ENCODE results near the gene NUDT4. TPM values are rescaled to one million over a fixed set of nuclear protein-coding genes. Genes with fewer than 3 reads are reported as not detected.

NUDT4 gene
- total RNA-seq: 10 to 100 TPM; 83.6 to 86.9 TPM
- 37.1 TPM for polyA plus RNA-seq

GRCh38 chr12:93377252-93378195 lies at the start of gene NUDT4:
TSS of gene NUDT4 (plus strand) at chr12:93377925. CDS start at chr12:93378323, 398 bp downstream.
- H3K27ac Mint-ChIP-seq: peak within 1 kb of the TSS; percentile 90 to 99 (median 99)

DNA sequence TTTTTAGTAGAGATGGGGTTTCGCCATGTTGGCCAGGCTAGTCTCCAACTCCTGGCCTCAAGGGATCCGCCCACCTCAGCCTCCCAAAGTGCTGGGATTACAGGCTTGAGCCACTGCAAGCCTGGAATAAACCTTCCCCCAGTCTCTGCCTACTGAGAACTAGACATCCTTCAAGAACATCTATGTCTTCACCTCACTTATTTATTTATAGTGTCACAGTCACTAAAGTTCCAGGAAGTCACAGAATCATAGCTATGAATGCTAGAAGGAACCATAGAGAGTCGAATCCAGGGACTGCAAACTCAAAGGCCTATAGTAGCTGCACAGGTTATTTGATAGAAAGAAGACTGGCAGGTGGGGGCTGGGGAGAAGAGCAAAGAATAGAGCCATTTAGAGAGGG lies 44.7 kb upstream of the NUDT4 start:
- no peaks in the 10 kb centered on the region for H3K36me3 Mint-ChIP-seq
- ChIA-PET POLR2A (no interaction called here), CTCF (no interaction called here)
- no peak for DNase-seq
- Histone ChIP-seq H3K4me3 (ENCODE audit: low read length) (no peak overlapping the region), H3K27me3 (ENCODE audit: insufficient read depth, low read length, poor library complexity, severe bottlenecking) (no peaks in the 10 kb centered on the region), H3K4me1 (ENCODE audit: insufficient read depth, low read length) (no peaks in the 10 kb centered on the region), H3K36me3 (ENCODE audit: insufficient read depth, low read length) (no peaks in the 10 kb centered on the region), H3K27ac (ENCODE audit: low read depth, low read length) (no peak overlapping the region), H3K9me3 (ENCODE audit: low read length) (no peaks in the 10 kb centered on the region)
- H3K27ac Mint-ChIP-seq: no peak overlapping the region
- no peak overlapping the region for H3K4me3 Mint-ChIP-seq
- H3K27me3 Mint-ChIP-seq: peaks cover 3 to 9% of the 10 kb centered on the region in 2 donors
- no peaks in the 10 kb centered on the region for H3K4me1 Mint-ChIP-seq
- no peaks in the 10 kb centered on the region for H3K9me3 Mint-ChIP-seq

More at GRCh38 chr12:93377252-93378195, at the start of gene NUDT4:
- H3K4me3 Mint-ChIP-seq: peak within 1 kb of the TSS; percentile 96 to 100 (median 99)
- peaks cover 31 to 44% (median 41%) of the 10 kb centered on the region in 3 donors for H3K4me1 Mint-ChIP-seq
- ChIA-PET CTCF (no interaction called here), POLR2A (interaction anchor here (0.6 to 1.2 kb wide), 4 partner anchors 13 to 1059 kb away, joined by 3 to 5 read pairs (median 4); no protein-coding TSS in a partner anchor)
- Histone ChIP-seq H3K36me3 (ENCODE audit: insufficient read depth, low read length) (no peaks in the 10 kb centered on the region), H3K27me3 (ENCODE audit: insufficient read depth, low read length, poor library complexity, severe bottlenecking) (no peaks in the 10 kb centered on the region), H3K27ac (ENCODE audit: low read depth, low read length) (peak within 1 kb of the TSS; percentile 93), H3K4me3 (ENCODE audit: low read length) (peak within 1 kb of the TSS; percentile 78), H3K9me3 (ENCODE audit: low read length) (no peaks in the 10 kb centered on the region), H3K4me1 (ENCODE audit: insufficient read depth, low read length) (peaks cover 31% of the 10 kb centered on the region)
- no peaks in the 10 kb centered on the region for H3K9me3 Mint-ChIP-seq
- H3K36me3 Mint-ChIP-seq: peaks cover 0 to 9% (median 3%) of the 10 kb centered on the region in 3 donors
- peak; percentile 94 to 99 (median 97) for DNase-seq
- peaks cover 0 to 4% of the 10 kb centered on the region in 2 donors for H3K27me3 Mint-ChIP-seq

- DNase-seq: no peak
- Mint-ChIP-seq H3K4me3 (no peak overlapping the region), H3K27ac (no peak overlapping the region), H3K9me3 (no peaks in the 10 kb centered on the region), H3K27me3 (peaks cover 3 to 11% of the 10 kb centered on the region in 2 donors), H3K4me1 (no peaks in the 10 kb centered on the region), H3K36me3 (no peaks in the 10 kb centered on the region)
- H3K27me3 ChIP-seq (ENCODE audit: insufficient read depth, low read length, poor library complexity, severe bottlenecking): no peaks in the 10 kb centered on the region
- H3K4me3 ChIP-seq (ENCODE audit: low read length): no peak overlapping the region
- ChIA-PET CTCF (no interaction called here), POLR2A (no interaction called here)
- H3K4me1 ChIP-seq (ENCODE audit: insufficient read depth, low read length): no peaks in the 10 kb centered on the region
- H3K36me3 ChIP-seq (ENCODE audit: insufficient read depth, low read length): no peaks in the 10 kb centered on the region
- no peaks in the 10 kb centered on the region for H3K9me3 ChIP-seq (ENCODE audit: low read length)
- no peak overlapping the region for H3K27ac ChIP-seq (ENCODE audit: low read depth, low read length)
Measured at GRCh38 chr12:93333828-93334227, 43.9 kb upstream of the NUDT4 start.

- no peak overlapping the region for H3K27ac ChIP-seq (ENCODE audit: low read depth, low read length)
- no peaks in the 10 kb centered on the region for H3K4me1 Mint-ChIP-seq
- no peaks in the 10 kb centered on the region for H3K4me1 ChIP-seq (ENCODE audit: insufficient read depth, low read length)
- peaks cover 3 to 11% of the 10 kb centered on the region in 2 donors for H3K27me3 Mint-ChIP-seq
- H3K36me3 ChIP-seq (ENCODE audit: insufficient read depth, low read length): no peaks in the 10 kb centered on the region
- no peaks in the 10 kb centered on the region for H3K36me3 Mint-ChIP-seq
- ChIA-PET CTCF (no interaction called here), POLR2A (no interaction called here)
- DNase-seq: no peak
- no peaks in the 10 kb centered on the region for H3K9me3 Mint-ChIP-seq
- no peak overlapping the region for H3K4me3 Mint-ChIP-seq
- H3K4me3 ChIP-seq (ENCODE audit: low read length): no peak overlapping the region
- H3K9me3 ChIP-seq (ENCODE audit: low read length): no peaks in the 10 kb centered on the region
- no peaks in the 10 kb centered on the region for H3K27me3 ChIP-seq (ENCODE audit: insufficient read depth, low read length, poor library complexity, severe bottlenecking)
- H3K27ac Mint-ChIP-seq: peak overlapping the region in 1 of 8 donors; percentile 19
Measured at GRCh38 chr12:93335603-93336162, 42.0 kb upstream of the NUDT4 start.

- H3K27me3 ChIP-seq (ENCODE audit: insufficient read depth, low read length, poor library complexity, severe bottlenecking): no peaks in the 10 kb centered on the region
- Mint-ChIP-seq H3K9me3 (no peaks in the 10 kb centered on the region), H3K27me3 (peaks cover 0 to 11% of the 10 kb centered on the region in 2 donors), H3K27ac (no peak overlapping the region), H3K4me3 (no peak overlapping the region), H3K36me3 (no peaks in the 10 kb centered on the region), H3K4me1 (no peaks in the 10 kb centered on the region)
- ChIA-PET POLR2A (no interaction called here), CTCF (no interaction called here)
- H3K36me3 ChIP-seq (ENCODE audit: insufficient read depth, low read length): no peaks in the 10 kb centered on the region
- DNase-seq: no peak
- no peaks in the 10 kb centered on the region for H3K4me1 ChIP-seq (ENCODE audit: insufficient read depth, low read length)
- H3K27ac ChIP-seq (ENCODE audit: low read depth, low read length): no peak overlapping the region
- no peak overlapping the region for H3K4me3 ChIP-seq (ENCODE audit: low read length)
- no peaks in the 10 kb centered on the region for H3K9me3 ChIP-seq (ENCODE audit: low read length)
Measured at GRCh38 chr12:93336291-93336741, 41.4 kb upstream of the NUDT4 start.

GRCh38 chr12:93338598-93338997 lies 39.1 kb upstream of the NUDT4 start:
- Mint-ChIP-seq H3K27me3 (peaks cover 2 to 11% of the 10 kb centered on the region in 2 donors), H3K27ac (no peak overlapping the region), H3K9me3 (no peaks in the 10 kb centered on the region), H3K4me1 (no peaks in the 10 kb centered on the region), H3K36me3 (no peaks in the 10 kb centered on the region), H3K4me3 (no peak overlapping the region)
- H3K4me3 ChIP-seq (ENCODE audit: low read length): no peak overlapping the region
- DNase-seq: no peak
- ChIA-PET POLR2A (no interaction called here), CTCF (no interaction called here)
- no peaks in the 10 kb centered on the region for H3K4me1 ChIP-seq (ENCODE audit: insufficient read depth, low read length)
- no peaks in the 10 kb centered on the region for H3K27me3 ChIP-seq (ENCODE audit: insufficient read depth, low read length, poor library complexity, severe bottlenecking)
- no peaks in the 10 kb centered on the region for H3K9me3 ChIP-seq (ENCODE audit: low read length)
- no peaks in the 10 kb centered on the region for H3K36me3 ChIP-seq (ENCODE audit: insufficient read depth, low read length)
- no peak overlapping the region for H3K27ac ChIP-seq (ENCODE audit: low read depth, low read length)

DNA sequence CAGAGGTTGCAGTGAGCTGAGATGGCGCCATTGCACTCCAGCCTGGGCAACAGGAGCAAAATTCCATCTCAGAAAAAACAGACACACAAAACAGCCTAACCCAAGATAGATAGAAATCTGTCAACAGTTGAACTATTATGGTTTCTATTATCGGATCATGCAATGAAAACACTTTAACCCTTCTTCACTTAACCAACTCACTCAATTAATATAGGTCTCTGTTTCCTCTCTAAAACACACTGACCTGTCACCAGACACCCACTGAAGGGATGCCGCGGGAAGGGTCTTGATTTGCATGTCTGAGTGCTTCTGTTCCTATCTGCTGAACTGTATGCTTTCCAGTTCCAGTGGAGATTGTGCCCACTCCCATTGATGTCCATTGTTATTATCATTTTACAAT lies 38.0 kb upstream of the NUDT4 start:
- ChIA-PET POLR2A (no interaction called here), CTCF (no interaction called here)
- H3K9me3 ChIP-seq (ENCODE audit: low read length): no peaks in the 10 kb centered on the region
- no peak overlapping the region for H3K4me3 ChIP-seq (ENCODE audit: low read length)
- no peaks in the 10 kb centered on the region for H3K27me3 ChIP-seq (ENCODE audit: insufficient read depth, low read length, poor library complexity, severe bottlenecking)
- H3K27ac Mint-ChIP-seq: no peak overlapping the region
- no peaks in the 10 kb centered on the region for H3K9me3 Mint-ChIP-seq
- peaks cover 6 to 11% of the 10 kb centered on the region in 2 donors for H3K27me3 Mint-ChIP-seq
- no peak overlapping the region for H3K27ac ChIP-seq (ENCODE audit: low read depth, low read length)
- H3K4me1 Mint-ChIP-seq: no peaks in the 10 kb centered on the region
- no peaks in the 10 kb centered on the region for H3K4me1 ChIP-seq (ENCODE audit: insufficient read depth, low read length)
- no peaks in the 10 kb centered on the region for H3K36me3 ChIP-seq (ENCODE audit: insufficient read depth, low read length)
- H3K36me3 Mint-ChIP-seq: no peaks in the 10 kb centered on the region
- no peak for DNase-seq
- H3K4me3 Mint-ChIP-seq: no peak overlapping the region

- Mint-ChIP-seq H3K27ac (no peak overlapping the region), H3K9me3 (no peaks in the 10 kb centered on the region), H3K27me3 (peaks cover 9 to 13% of the 10 kb centered on the region in 2 donors), H3K4me3 (no peak overlapping the region), H3K36me3 (no peaks in the 10 kb centered on the region), H3K4me1 (no peaks in the 10 kb centered on the region)
- Histone ChIP-seq H3K9me3 (ENCODE audit: low read length) (no peaks in the 10 kb centered on the region), H3K36me3 (ENCODE audit: insufficient read depth, low read length) (no peaks in the 10 kb centered on the region), H3K4me3 (ENCODE audit: low read length) (no peak overlapping the region), H3K27ac (ENCODE audit: low read depth, low read length) (no peak overlapping the region), H3K27me3 (ENCODE audit: insufficient read depth, low read length, poor library complexity, severe bottlenecking) (no peaks in the 10 kb centered on the region), H3K4me1 (ENCODE audit: insufficient read depth, low read length) (no peaks in the 10 kb centered on the region)
- ChIA-PET CTCF (no interaction called here), POLR2A (no interaction called here)
- no peak for DNase-seq
Measured at GRCh38 chr12:93341409-93342049, 36.2 kb upstream of the NUDT4 start.

Measured in CD8-positive, alpha-beta memory T cell (primary cell).